GM12878 (cell line): ENCODE measurements around the gene AGPAT2. TPM values are rescaled to one million over a fixed set of nuclear protein-coding genes. Genes with fewer than 3 reads are reported as not detected.

Experiments
- ATAC-seq: fragments of 200-7000 bp; cut with Tn5 transposase; 3 replicates; pipeline ENCODE4 v1.9.1; 2020; ENCODE audit warnings: mild to moderate bottlenecking, moderate library complexity
- BruUV-seq: library from RNA; stranded (reverse); fragments of 400-500 nt; replicated peaks from 2 replicates; lab custom pipeline; 2021; lab: Mats Ljungman, UMichigan
- CTCF ChIA-PET: fragments of 300-600 bp; sonication (Branson Sonifier 250); formaldehyde crosslinking; extraction: SDS; loops from one replicate; lab custom pipeline; 2021; ENCODE audit warnings: inconsistent platforms; lab: Yijun Ruan, JAX
- POLR2A ChIA-PET: fragments of 350-600 bp; formaldehyde crosslinking; extraction: SDS; loops from one replicate; lab custom pipeline; 2021; ENCODE audit warnings: inconsistent platforms; lab: Charles Lee
- RAD21 ChIA-PET: fragments of 300-600 bp; sonication (Branson Sonifier 250); formaldehyde crosslinking; loops from one replicate; lab custom pipeline; 2023; ENCODE audit warnings: antibody characterized with exemption; ENCODE audit not compliant: unreplicated experiment; lab: Charles Lee
- SMC1A ChIA-PET: fragments of 300-600 bp; sonication (Branson Sonifier 250); formaldehyde crosslinking; loops from one replicate; lab custom pipeline; 2023; ENCODE audit not compliant: unreplicated experiment, uncharacterized antibody; lab: Charles Lee
- DNase-seq: peaks from one replicate; pipeline ENCODE4 v3.0.0-alpha.2; 2011; ENCODE audit warnings: low read depth, low spot score
- FAIRE-seq: peaks from 3 replicates; lab custom pipeline; 2011; peaks lifted over from hg19 to GRCh38; lab: Jason Lieb, UNC
- H2AFZ ChIP-seq: 2 replicates; pipeline ENCODE4 v1.6.0; 2011; ENCODE audit warnings: low read depth, low read length, control low read depth; ENCODE audit not compliant: control insufficient read depth
- H3K27ac ChIP-seq: 2 replicates; pipeline ENCODE4 v1.5.1; 2011; ENCODE audit warnings: control low read depth; ENCODE audit not compliant: control insufficient read depth, insufficient read depth
- H3K27me3 ChIP-seq, 2 experiments: replicated peaks in 1 of 2; 2 replicates each; pipeline versions ENCODE4 v1.6.0 to v1.6.1; 2011; ENCODE audit warnings: low read length in 1 of 2; ENCODE audit not compliant: control insufficient read depth in 2 of 2, insufficient read depth in 2 of 2
- H3K36me3 ChIP-seq, 2 experiments: 2 replicates each; pipeline ENCODE4 v1.5.1; 2011; ENCODE audit warnings: low read length in 1 of 2; ENCODE audit not compliant: control insufficient read depth in 2 of 2, insufficient read depth in 2 of 2
- H3K4me1 ChIP-seq: 2 replicates; pipeline ENCODE4 v1.6.1; 2011; ENCODE audit warnings: mild to moderate bottlenecking, low read length, moderate library complexity, mixed read lengths; ENCODE audit not compliant: control insufficient read depth, insufficient read depth
- H3K4me2 ChIP-seq: 2 replicates; pipeline ENCODE4 v1.6.0; 2011; ENCODE audit warnings: control low read depth; ENCODE audit not compliant: control insufficient read depth, insufficient read depth
- H3K4me3 ChIP-seq: fragments of 200-600 bp; sonication (generic); 2 replicates; pipeline ENCODE4 v1.5.1; 2016
- H3K79me2 ChIP-seq: 2 replicates; pipeline ENCODE4 v1.6.0; 2011; ENCODE audit warnings: low read length; ENCODE audit not compliant: control insufficient read depth, insufficient read depth
- H3K9ac ChIP-seq: 2 replicates; pipeline ENCODE4 v1.8.0; 2011; ENCODE audit warnings: low read length, control low read depth, mixed read lengths; ENCODE audit not compliant: control insufficient read depth, insufficient read depth
- H3K9me3 ChIP-seq: replicated peaks from 3 replicates; pipeline ENCODE4 v1.5.1; 2011; ENCODE audit warnings: mild to moderate bottlenecking, low read length; ENCODE audit not compliant: control insufficient read depth, insufficient read depth
- H4K20me1 ChIP-seq: 2 replicates; pipeline ENCODE4 v1.6.0; 2011; ENCODE audit not compliant: control insufficient read depth, insufficient read depth
- BCL3 ChIP-seq: IDR thresholded peaks from 2 replicates; pipeline ENCODE4 v1.6.1; 2011; ENCODE audit warnings: borderline replicate concordance, low read depth, mild to moderate bottlenecking, moderate library complexity, low read length; ENCODE audit not compliant: insufficient read depth, poor library complexity, severe bottlenecking
- BHLHE40 ChIP-seq, 2 experiments: fragments of 450-650 bp in 1 of 2; IDR thresholded peaks; 2 replicates each; pipeline ENCODE4 v1.6.1; 2011 to 2017; ENCODE audit warnings: low read depth in 2 of 2, borderline replicate concordance in 1 of 2, improper control_type of control experiment in 1 of 2, low read length in 1 of 2, mild to moderate bottlenecking in 1 of 2
- KAT2A ChIP-seq: conservative IDR thresholded peaks from 2 replicates; pipeline ENCODE4 v1.6.1; 2011; ENCODE audit warnings: low read depth, low read length; ENCODE audit not compliant: control insufficient read depth
- NBN ChIP-seq: fragments of 450-650 bp; IDR thresholded peaks from 2 replicates; pipeline ENCODE4 v1.6.1; 2016
- PAX5 ChIP-seq: IDR thresholded peaks from 2 replicates; pipeline ENCODE4 v1.6.1; 2011; ENCODE audit warnings: low read depth, low read length, borderline replicate concordance
- POU2F2 ChIP-seq: IDR thresholded peaks from 3 replicates; pipeline ENCODE4 v1.6.1; 2011; ENCODE audit warnings: low read depth, mild to moderate bottlenecking, low read length, borderline replicate concordance
- PRDM15 ChIP-seq: fragments of 450-650 bp; formaldehyde crosslinking; IDR thresholded peaks from 2 replicates; pipeline ENCODE4 v1.4.0; 2020; ENCODE audit warnings: mild to moderate bottlenecking, moderate library complexity
- RAD21 ChIP-seq: IDR thresholded peaks from 2 replicates; pipeline ENCODE4 v1.6.1; 2011; ENCODE audit warnings: mild to moderate bottlenecking, low read depth, low read length, moderate library complexity; ENCODE audit not compliant: insufficient read depth
- REST ChIP-seq: IDR thresholded peaks from 2 replicates; pipeline ENCODE4 v1.6.1; 2012; ENCODE audit warnings: mild to moderate bottlenecking, low read depth, low read length
- WGBS: methylation state at CpG from one replicate; pipeline ENCODE4 v1.1.6; 2016; ENCODE audit warnings: low lambda C conversion rate; ENCODE audit not compliant: insufficient replicate concordance, insufficient coverage; ENCODE audit errors: missing lambda C conversion rate; 5-methylcytosine and 5-hydroxymethylcytosine counted together
- in situ Hi-C: fragments of 300-500 bp; cut with MboI; formaldehyde crosslinking; loops from 9 replicates; pipeline ENCODE4 v1.14.3; 2018; ENCODE audit warnings: mixed read lengths
- intact Hi-C: fragments of 100-400 bp; cut with micrococcal nuclease; formaldehyde crosslinking; loops from one replicate; pipeline ENCODE4 v1.14.2; 2022; ENCODE audit not compliant: unreplicated experiment
- polyA plus RNA-seq, 11 experiments: library from polyadenylated mRNA; depleted of rRNA in 4 of 11; unstranded in 6 of 11; stranded (reverse) in 5 of 11; fragments of >200 nt; fragmentation: Nextera tagmentation in 4 of 11; fragmentation: Illumina TruSeq in 1 of 11; extraction: Ambion mirVana in 4 of 11; extraction: Trizol in 1 of 11; gene quantifications; 1 replicate in 1 of 11; 2 replicates in 10 of 11; pipeline versions ENCODE4 v1.2.1 to v1.2.3, GENCODE V29; 2011 to 2016; ENCODE audit warnings: inconsistent platforms in 2 of 11, missing spikeins in 2 of 11, low read depth in 1 of 11
- total RNA-seq, 4 experiments: library from RNA; depleted of rRNA in 3 of 4; stranded (reverse); fragments of >200 nt in 3 of 4; fragmentation: Illumina TruSeq in 1 of 4; extraction: Trizol in 1 of 4; gene quantifications; 2 replicates each; pipeline versions ENCODE4 v1.2.1 to v1.2.3, GENCODE V29; 2013 to 2021

The AGPAT2 gene
- total and polyA plus RNA-seq, 10 of the 15 experiments (the other 5 are each of a cell fraction or from before 2014, with no cell fraction given): 0.10 to 28.5 (median 18.2) TPM

GRCh38 chr9:136631038-136632000, 55.9 kb downstream of the AGPAT2 start:
- ChIA-PET SMC1A (interaction anchor here (0.8 to 1.4 kb wide), 5 partner anchors 40 to 146 kb away, joined by 3 to 16 read pairs (median 3); no protein-coding TSS in a partner anchor), CTCF (interaction anchor here (0.8 to 1.4 kb wide), 9 partner anchors 10 to 222 kb away, joined by 3 to 34 read pairs (median 4); no protein-coding TSS in a partner anchor), RAD21 (interaction anchor here (0.6 to 1.4 kb wide), 6 partner anchors 12 to 146 kb away, joined by 3 to 9 read pairs (median 4); no protein-coding TSS in a partner anchor), POLR2A (no interaction called here)
- no peaks in the 10 kb centered on the region for H3K36me3 ChIP-seq
- in situ Hi-C loops (no loop called here), intact Hi-C loops (loop anchor here (1.0 kb wide), 1 partner anchor 146 kb away; no protein-coding TSS in a partner anchor)
- H3K4me3 ChIP-seq: no peak overlapping the region
- no peaks in the 10 kb centered on the region; the same call in 1 of the 2 replicates for H3K4me1 ChIP-seq
- FAIRE-seq (peak; percentile 91), DNase-seq (peak; percentile 40), ATAC-seq (peak; percentile 96)
- WGBS: 41% methylated on average over 31 of the region's 31 CpGs
- no peak overlapping the region for H3K27ac ChIP-seq
- no peak overlapping the region for H3K9ac ChIP-seq
- H2AFZ ChIP-seq: no peak overlapping the region
- no peak overlapping the region for H3K4me2 ChIP-seq
- H4K20me1 ChIP-seq: no peaks in the 10 kb centered on the region
- H3K79me2 ChIP-seq: no peaks in the 10 kb centered on the region
- H3K27me3 ChIP-seq: no peaks in the 10 kb centered on the region; a peak in 2 of 4 replicates
- no TSS peak for BruUV-seq
- H3K9me3 ChIP-seq: no peaks in the 10 kb centered on the region
- TF ChIP-seq REST (no peak), PAX5 (peak; percentile 50; the same call in 1 of the 2 replicates), KAT2A (no peak), BCL3 (peak; percentile 94), PRDM15 (no peak), RAD21 (peak; percentile 98), BHLHE40 (IDR thresholded peaks at IDR 0.05; ENCODE audit: borderline replicate concordance in 1 of 2, low read depth in 2 of 2, low read length in 1 of 2) (peak in 1 of 2 experiments; percentile 54; a peak in 2 of 4 replicates), NBN (peak; percentile 94), POU2F2 (0 out of 3 replicates have a peak, but pooled peaks have one; percentile 31)
